ENCODE results near the gene MITF.

The MITF gene

DNA sequence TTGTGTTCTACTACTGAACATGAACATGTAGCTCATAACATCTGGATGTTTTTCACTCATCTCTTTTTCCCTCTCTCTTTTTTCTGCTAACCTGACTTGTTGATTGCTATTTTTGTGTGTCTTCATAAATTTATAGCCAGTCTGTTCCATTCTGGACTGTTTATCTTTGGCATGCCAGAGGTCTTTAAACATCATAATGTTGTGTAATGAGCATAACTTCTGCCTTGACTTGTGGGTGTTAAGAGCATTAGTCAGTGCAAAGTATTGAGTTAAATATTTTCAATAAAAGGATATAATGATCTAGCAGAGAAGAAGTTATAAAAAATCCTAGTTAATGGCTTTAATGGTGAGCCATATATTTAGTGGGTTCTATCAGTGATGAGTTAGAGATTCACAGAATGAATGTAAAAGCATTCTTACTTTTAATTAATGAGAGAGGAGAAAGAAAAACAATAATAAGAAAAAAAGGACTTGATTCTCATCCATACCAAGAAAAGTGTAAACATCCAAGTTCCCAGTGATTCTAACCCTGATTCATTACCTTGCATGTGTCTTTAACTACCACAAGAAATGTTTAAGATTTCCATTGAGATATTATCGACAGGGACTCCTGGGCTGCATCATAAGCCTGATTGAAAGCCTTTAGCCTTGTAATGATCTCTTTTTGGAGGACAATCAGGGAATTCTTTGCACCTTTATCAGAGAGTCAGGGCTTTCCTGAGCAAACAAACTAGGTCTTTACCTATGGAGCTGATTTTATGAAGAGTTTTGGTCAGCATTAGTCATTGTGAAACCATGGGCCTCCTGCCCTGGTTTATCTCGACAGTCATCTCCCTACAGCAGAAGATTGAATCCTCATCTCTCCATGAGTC lies 22.9 kb downstream of the MITF start:
- Mint-ChIP-seq H3K4me1 (ENCODE audit: low read depth) (no peaks in the 10 kb centered on the region), H3K27me3 (no peaks in the 10 kb centered on the region), H3K36me3 (ENCODE audit: low read depth) (no peaks in the 10 kb centered on the region), H3K4me3 (no peak overlapping the region), H3K27ac (no peak overlapping the region), H3K9me3 (no peaks in the 10 kb centered on the region)
- no peak for DNase-seq

DNA sequence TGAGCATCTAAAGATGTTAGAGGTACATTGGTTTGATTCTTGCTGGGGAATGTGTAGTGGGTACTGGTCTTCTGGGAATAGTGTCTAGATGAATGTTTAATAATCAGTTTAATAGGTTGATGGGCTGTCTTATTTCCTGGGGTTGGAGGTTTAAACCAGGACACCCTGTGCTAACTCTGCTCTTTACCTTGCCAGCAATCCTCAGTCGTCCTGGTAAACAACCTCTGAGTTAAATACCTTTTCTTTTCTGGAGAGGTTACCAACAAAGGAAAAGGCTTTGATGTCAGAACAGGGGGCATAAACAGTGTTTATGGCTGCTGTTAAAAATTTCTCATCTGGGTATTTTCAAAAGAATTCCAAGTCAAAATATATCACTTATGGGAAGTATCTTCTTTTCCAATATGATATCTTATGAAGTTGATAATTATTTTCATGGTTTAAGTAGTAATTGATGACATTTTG lies 23.5 kb downstream of the MITF start:
- no peak for DNase-seq
- no peak overlapping the region for H3K27ac Mint-ChIP-seq
- H3K9me3 Mint-ChIP-seq, result no peaks in the 10 kb centered on the region
- no peak overlapping the region for H3K4me3 Mint-ChIP-seq
- H3K27me3 Mint-ChIP-seq, result no peaks in the 10 kb centered on the region
- H3K36me3 Mint-ChIP-seq (ENCODE audit: low read depth), result no peaks in the 10 kb centered on the region
- H3K4me1 Mint-ChIP-seq (ENCODE audit: low read depth), result no peaks in the 10 kb centered on the region

DNA sequence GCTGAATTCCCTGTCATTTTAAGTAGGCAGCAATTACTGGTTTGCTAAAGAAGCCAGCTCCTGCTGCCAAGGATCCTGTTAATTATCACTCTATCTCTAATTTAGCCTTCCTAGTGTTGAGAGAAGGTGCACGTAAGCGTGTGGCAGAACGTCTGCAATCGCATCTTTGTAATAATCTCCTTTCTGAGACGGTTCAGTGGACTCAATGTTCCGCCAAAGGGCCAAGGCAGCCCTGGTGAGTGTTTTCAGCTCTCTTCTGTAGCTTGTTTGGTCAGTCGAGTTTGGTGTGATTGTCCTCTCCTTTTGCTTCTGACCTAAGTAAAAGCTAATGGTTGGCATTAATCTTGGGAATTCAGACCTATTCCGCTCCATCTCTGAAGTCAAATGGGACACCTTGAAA lies 24.2 kb downstream of the MITF start:
- Mint-ChIP-seq H3K9me3 (no peaks in the 10 kb centered on the region), H3K27me3 (no peaks in the 10 kb centered on the region), H3K4me3 (no peak overlapping the region), H3K27ac (no peak overlapping the region), H3K36me3 (ENCODE audit: low read depth) (no peaks in the 10 kb centered on the region), H3K4me1 (ENCODE audit: low read depth) (no peaks in the 10 kb centered on the region)
- DNase-seq, result no peak

DNA sequence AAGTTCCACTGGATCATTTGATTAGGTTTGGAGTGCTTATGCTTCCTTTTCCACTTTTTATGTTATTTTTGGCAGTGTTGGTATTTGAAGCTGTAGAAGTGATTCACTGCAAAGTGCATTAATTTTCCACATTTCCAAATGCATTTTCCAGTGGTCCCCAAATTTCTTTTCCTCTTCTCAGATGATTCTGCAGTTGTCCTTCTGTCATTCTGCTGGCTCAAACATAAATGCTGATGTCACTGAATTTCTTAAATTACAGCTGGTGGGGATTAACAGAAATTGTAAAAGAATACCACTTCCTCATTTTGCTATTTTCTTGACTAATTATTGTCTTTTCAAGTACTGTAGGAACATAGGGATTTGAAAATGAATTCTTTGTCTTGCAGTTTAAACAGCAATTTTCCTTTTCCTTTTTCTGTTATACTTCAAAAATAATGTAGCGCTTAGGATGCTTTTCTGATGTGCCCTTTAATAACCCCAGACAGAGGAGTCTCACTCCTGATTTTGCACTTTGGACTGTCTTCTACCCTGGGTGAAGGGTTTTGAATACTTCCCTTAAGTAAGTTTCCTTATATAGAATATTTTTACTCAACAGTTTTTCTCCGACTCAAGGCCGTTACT lies 25.0 kb downstream of the MITF start:
- Mint-ChIP-seq H3K27me3 (no peaks in the 10 kb centered on the region), H3K4me1 (ENCODE audit: low read depth) (no peaks in the 10 kb centered on the region), H3K27ac (no peak overlapping the region), H3K9me3 (no peaks in the 10 kb centered on the region), H3K36me3 (ENCODE audit: low read depth) (no peaks in the 10 kb centered on the region), H3K4me3 (no peak overlapping the region)
- no peak for DNase-seq

DNA sequence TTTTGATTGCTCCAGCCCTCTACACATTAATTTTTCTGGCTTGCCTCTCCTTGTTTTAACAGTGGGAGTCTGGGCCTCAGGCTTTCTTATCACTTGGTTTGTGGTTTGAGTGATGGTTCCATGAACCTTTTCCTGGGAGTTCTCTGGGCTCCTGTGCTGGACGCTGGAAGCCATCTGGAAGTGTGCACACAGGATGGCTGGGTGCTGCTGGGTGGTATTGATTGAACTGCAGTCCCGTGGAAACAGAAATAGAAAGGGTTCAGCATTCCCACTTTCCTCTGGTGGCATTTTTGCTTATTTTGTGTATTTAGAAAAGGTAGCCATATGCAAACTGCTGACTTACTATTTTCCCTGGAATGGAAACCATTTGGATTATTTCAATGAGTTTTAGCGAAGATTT lies 25.6 kb downstream of the MITF start:
- DNase-seq, result no peak
- H3K4me1 Mint-ChIP-seq (ENCODE audit: low read depth), result no peaks in the 10 kb centered on the region
- H3K27me3 Mint-ChIP-seq, result no peaks in the 10 kb centered on the region
- no peak overlapping the region for H3K27ac Mint-ChIP-seq
- H3K36me3 Mint-ChIP-seq (ENCODE audit: low read depth), result no peaks in the 10 kb centered on the region
- H3K4me3 Mint-ChIP-seq, result no peak overlapping the region
- H3K9me3 Mint-ChIP-seq, result no peaks in the 10 kb centered on the region

DNA sequence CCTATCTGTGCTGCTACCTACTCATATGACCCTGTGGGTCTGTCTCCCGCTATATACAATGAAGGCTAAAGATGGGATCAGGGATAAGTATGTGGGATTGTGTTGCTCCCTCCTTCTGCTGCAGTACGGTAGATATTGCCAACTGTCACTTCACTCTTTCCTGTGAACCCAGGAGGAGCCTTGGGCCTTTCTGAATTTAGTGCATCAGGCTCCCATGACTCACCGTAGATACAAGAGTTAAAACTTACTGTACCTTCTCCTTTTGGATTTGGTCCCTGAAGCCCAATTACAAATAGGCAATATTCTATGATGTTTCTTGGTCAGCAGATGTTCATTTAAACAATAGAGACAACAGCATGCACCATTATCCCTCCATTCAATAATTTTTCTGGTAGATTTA lies 27.4 kb downstream of the MITF start:
- Mint-ChIP-seq H3K27me3 (no peaks in the 10 kb centered on the region), H3K9me3 (no peaks in the 10 kb centered on the region), H3K36me3 (ENCODE audit: low read depth) (no peaks in the 10 kb centered on the region), H3K4me1 (ENCODE audit: low read depth) (no peaks in the 10 kb centered on the region), H3K4me3 (no peak overlapping the region), H3K27ac (no peak overlapping the region)
- DNase-seq, result no peak

DNA sequence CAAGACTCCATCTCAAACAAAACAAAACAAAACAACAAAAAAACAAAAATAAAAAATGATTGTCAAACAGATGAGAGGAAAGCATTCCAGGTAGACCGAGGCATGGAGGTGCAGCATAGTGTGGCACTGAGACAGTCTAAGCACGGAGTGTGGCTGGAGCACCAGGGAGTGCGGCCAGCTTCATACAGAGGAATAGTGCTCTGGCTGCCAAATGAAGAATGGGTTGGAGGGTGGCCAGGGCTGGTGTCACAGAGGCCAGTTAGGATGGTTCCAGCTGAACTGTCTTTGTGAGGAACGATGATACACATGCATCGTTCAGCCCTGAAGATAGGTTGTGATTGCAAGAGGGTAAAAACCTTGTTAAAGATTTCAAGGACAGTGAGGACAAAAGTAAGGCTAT lies 28.3 kb downstream of the MITF start:
- no peak for DNase-seq
- Mint-ChIP-seq H3K27ac (no peak overlapping the region), H3K4me1 (ENCODE audit: low read depth) (no peaks in the 10 kb centered on the region), H3K9me3 (no peaks in the 10 kb centered on the region), H3K4me3 (no peak overlapping the region), H3K27me3 (no peaks in the 10 kb centered on the region), H3K36me3 (ENCODE audit: low read depth) (no peaks in the 10 kb centered on the region)

DNA sequence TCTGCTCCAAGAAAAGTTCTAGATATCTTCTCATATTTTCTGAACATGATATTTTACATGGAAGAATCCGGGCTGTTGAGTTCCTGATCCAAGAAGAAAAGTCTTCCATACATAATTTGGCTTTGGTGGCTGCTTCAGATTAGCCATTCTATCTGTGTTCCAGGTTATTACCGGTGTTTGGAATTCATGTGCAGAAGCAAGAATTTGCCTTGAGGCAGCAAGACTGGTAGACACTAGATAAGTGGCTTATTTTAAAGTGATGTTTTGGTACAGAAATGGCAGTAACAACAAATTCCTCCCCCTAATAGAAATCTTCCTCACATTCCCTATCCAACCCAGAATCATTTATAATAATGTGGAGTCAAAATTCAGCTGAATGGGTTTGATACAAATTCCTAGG lies 29.2 kb downstream of the MITF start:
- no peaks in the 10 kb centered on the region for H3K4me1 Mint-ChIP-seq (ENCODE audit: low read depth)

DNA sequence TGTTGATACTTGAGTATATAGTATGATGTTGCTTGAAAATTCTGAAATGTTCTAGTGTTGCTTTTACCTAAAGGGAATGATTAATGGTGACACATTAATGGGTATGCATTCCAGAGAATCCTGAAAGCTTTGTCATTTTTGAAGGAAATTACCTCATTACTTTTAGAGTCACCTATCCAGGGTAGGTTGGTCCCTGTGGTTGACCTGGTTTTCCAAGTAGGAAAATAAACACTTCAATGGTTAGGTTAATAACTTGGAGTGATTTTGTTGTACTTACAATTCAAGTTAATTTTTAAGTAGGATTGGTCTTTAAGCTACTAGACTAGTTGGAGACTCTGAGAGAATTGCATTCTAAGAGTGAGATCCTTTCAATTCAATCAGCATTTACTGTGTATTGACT lies 31.0 kb downstream of the MITF start:
- no peak for DNase-seq
- Mint-ChIP-seq H3K27me3 (no peaks in the 10 kb centered on the region), H3K4me1 (ENCODE audit: low read depth) (no peaks in the 10 kb centered on the region)

More for the DNA sequence above, 29.2 kb downstream of the MITF start:
- Mint-ChIP-seq H3K36me3 (ENCODE audit: low read depth) (no peaks in the 10 kb centered on the region), H3K4me3 (no peak overlapping the region), H3K9me3 (no peaks in the 10 kb centered on the region), H3K27me3 (no peaks in the 10 kb centered on the region), H3K27ac (no peak overlapping the region)
- no peak for DNase-seq

DNA sequence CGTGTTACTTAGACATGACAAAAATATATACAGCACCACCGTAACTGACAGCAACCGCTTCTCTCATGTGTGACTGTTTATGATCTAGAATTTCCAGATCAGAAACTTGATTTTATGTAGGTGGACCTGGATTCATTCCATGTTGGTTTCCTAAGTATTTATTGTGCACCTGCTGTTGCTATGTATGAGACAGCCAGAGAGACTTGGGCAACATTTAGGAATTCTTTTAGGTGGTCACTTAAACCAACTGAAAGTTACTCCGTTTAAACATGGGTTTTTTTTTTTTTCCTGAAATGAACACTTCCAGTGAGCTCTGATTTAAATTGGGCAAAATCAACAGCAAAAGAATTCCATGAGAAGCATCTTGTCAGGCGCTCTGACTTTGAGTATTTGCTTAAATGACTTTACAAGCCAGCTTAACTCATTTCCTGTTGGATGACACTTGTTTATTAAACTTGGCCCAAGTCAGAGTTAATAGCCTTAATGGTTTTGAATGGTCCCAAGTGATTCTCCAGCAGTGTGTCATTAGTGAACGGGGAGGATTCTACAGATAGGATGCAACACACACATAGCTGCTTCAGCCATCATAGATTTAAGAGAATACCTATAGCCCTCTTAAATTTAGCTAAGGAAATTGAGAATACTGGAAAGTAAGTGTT lies 31.8 kb downstream of the MITF start:
- no peak for DNase-seq
- Mint-ChIP-seq H3K27me3 (no peaks in the 10 kb centered on the region), H3K4me1 (ENCODE audit: low read depth) (no peaks in the 10 kb centered on the region), H3K9me3 (no peaks in the 10 kb centered on the region), H3K27ac (no peak overlapping the region), H3K36me3 (ENCODE audit: low read depth) (no peaks in the 10 kb centered on the region), H3K4me3 (no peak overlapping the region)

More for the DNA sequence above, 31.0 kb downstream of the MITF start:
- H3K27ac Mint-ChIP-seq, result no peak overlapping the region
- H3K36me3 Mint-ChIP-seq (ENCODE audit: low read depth), result no peaks in the 10 kb centered on the region
- no peaks in the 10 kb centered on the region for H3K9me3 Mint-ChIP-seq
- no peak overlapping the region for H3K4me3 Mint-ChIP-seq

DNA sequence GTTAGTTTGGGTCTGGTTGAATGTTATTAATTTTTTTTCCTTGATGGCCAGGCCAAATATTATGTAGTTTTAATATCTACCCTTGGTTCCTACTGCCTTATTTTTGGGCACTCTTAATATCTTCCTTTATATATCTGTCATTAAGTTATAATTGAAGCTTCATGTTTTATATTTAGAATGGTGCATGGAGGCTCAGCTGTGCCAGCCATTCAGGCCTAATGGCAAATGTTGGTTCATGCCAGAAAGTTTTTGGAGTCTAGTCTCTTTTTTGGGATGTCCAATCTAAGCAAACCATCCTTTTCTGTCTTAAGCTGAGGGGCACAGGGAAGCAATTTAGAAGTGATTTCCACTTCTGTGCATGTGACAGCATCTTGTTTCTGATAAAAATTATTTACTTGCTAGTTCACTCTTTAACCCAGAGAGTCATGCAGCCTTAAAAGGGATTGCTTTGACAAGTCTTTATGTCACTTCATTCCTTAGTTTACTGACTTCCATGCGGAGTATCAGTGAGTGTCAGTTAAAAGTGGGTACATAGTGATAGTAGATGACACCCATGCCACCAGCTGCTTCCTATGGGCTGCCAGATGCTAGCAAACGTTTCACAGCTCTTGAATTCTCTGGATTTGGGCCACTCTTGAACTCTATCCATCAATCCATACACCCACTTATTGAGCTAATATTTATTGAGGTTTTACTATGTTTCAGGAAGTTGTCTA lies 33.0 kb downstream of the MITF start:
- Mint-ChIP-seq H3K36me3 (ENCODE audit: low read depth) (no peaks in the 10 kb centered on the region), H3K27me3 (no peaks in the 10 kb centered on the region), H3K27ac (no peak overlapping the region), H3K9me3 (no peaks in the 10 kb centered on the region), H3K4me3 (no peak overlapping the region), H3K4me1 (ENCODE audit: low read depth) (no peaks in the 10 kb centered on the region)
- DNase-seq, result no peak

DNA sequence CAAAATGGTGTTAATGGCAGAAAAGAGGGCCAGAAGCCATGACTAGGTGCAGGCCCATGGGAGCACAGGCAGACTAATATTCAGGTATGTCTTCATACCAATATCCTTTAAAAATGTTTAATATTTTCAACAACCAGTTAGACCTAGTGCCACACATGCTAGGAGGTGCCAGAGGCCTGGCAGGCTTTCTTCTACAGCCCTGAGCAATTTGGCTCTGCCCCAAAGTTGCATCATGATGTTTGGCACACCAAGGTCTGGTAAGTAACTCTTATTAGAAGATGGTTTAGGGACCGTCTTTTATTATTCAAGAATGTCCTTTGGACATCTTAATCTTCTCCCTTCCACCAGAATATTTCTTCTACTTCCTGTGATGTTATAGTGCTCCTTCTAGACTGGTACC lies 34.8 kb downstream of the MITF start:
- no peaks in the 10 kb centered on the region for H3K4me1 Mint-ChIP-seq (ENCODE audit: low read depth)
- DNase-seq, result no peak
- H3K36me3 Mint-ChIP-seq (ENCODE audit: low read depth), result no peaks in the 10 kb centered on the region
- no peaks in the 10 kb centered on the region for H3K9me3 Mint-ChIP-seq
- no peak overlapping the region for H3K4me3 Mint-ChIP-seq
- H3K27me3 Mint-ChIP-seq, result no peaks in the 10 kb centered on the region
- no peak overlapping the region for H3K27ac Mint-ChIP-seq

DNA sequence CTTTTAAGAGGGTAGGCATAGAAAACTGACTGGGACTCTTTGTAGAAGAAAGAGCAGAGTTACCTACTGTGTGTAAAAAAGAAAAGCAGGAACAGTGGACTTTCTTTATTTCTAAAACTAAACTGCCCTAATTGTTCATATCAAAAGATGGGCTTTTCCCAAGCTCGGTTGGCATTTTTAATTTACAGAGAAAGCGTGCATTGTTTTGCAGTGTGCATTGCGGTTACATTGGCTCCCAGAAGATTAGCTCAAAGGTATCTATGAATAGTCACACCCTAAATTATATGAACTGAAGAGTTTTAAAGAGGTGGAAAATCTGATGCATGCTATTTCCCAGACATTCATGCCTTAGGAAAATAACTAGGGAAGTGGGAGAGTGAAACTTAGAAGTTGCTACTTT lies 36.5 kb downstream of the MITF start:
- Mint-ChIP-seq H3K4me3 (no peak overlapping the region), H3K27me3 (no peaks in the 10 kb centered on the region), H3K36me3 (ENCODE audit: low read depth) (no peaks in the 10 kb centered on the region), H3K27ac (no peak overlapping the region), H3K4me1 (ENCODE audit: low read depth) (no peaks in the 10 kb centered on the region), H3K9me3 (no peaks in the 10 kb centered on the region)
- DNase-seq, result no peak

DNA sequence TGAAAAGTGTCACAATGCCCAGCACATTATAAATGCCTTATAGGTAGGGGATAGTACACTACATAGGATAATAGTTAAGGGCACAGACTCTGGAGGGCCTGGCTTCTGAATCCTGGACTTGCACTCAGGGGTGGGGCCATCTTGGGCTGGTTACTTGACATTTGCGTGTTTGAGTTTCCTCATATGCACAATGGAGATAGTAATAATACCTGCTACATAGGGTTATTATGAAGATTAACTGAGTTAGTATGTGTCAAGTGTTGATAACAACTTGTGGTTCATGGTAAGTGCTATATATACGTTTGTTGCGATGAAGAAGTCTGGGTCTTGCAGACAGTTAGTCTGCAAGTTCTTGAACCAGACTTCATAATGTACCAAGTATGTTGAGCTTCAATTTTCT lies 37.0 kb downstream of the MITF start:
- Mint-ChIP-seq H3K9me3 (no peaks in the 10 kb centered on the region), H3K27me3 (no peaks in the 10 kb centered on the region), H3K27ac (no peak overlapping the region), H3K4me1 (ENCODE audit: low read depth) (no peaks in the 10 kb centered on the region), H3K4me3 (no peak overlapping the region), H3K36me3 (ENCODE audit: low read depth) (no peaks in the 10 kb centered on the region)
- DNase-seq, result no peak

Data from activated T-cell treated with anti-CD3 and anti-CD28 coated beads, Interleukin-2, amount 50 U/mL, for 24 hours (primary cell).